Stimulated activated CD8-positive, alpha-beta memory T cell treated with anti-CD3 and anti-CD28 coated beads, Interleukin-12 subunit alpha, Interleukin-12 subunit beta, amount 100 ng/mL, for 4 hours (primary cell): Measurements from ENCODE around the gene PTPRB.

Experiments used
- DNase-seq: peaks from one replicate; pipeline ENCODE4 v3.0.0-alpha.2; 2020; ENCODE audit warnings: low read depth

PTPRB gene

GRCh38 chr12:70637303-70638085, at the start of gene PTPRB:
Gene PTPRB (minus strand): TSS chr12:70637429. CDS start chr12:70637395, 34 bp downstream.
- no peak for DNase-seq

GRCh38 chr12:70686907-70687306, 49.7 kb upstream of the PTPRB start:
- no peak for DNase-seq

GRCh38 chr12:70686299-70686698, 49.1 kb upstream of the PTPRB start:
- DNase-seq: no peak

GRCh38 chr12:70683976-70684375, 46.7 kb upstream of the PTPRB start:
- no peak for DNase-seq

GRCh38 chr12:70671698-70672097, 34.5 kb upstream of the PTPRB start:
- no peak for DNase-seq

- DNase-seq: no peak
These were observed 33.7 kb upstream of the PTPRB start for GRCh38 chr12:70670948-70671347.

GRCh38 chr12:70667253-70667652, 30.0 kb upstream of the PTPRB start:
- no peak for DNase-seq

- no peak for DNase-seq
These were observed 29.1 kb upstream of the PTPRB start for GRCh38 chr12:70666364-70666763.

- no peak for DNase-seq
These were observed 27.2 kb upstream of the PTPRB start for GRCh38 chr12:70664465-70664881.

GRCh38 chr12:70663838-70664237, 26.6 kb upstream of the PTPRB start:
- no peak for DNase-seq

GRCh38 chr12:70661466-70662161, 24.4 kb upstream of the PTPRB start:
- DNase-seq: no peak

- DNase-seq: no peak
These were observed 23.5 kb upstream of the PTPRB start for GRCh38 chr12:70660620-70661219.

GRCh38 chr12:70660002-70660604, 22.9 kb upstream of the PTPRB start:
- DNase-seq: no peak

- no peak for DNase-seq
These were observed 21.9 kb upstream of the PTPRB start for GRCh38 chr12:70659077-70659606.

GRCh38 chr12:70657616-70658286, 20.5 kb upstream of the PTPRB start:
- no peak for DNase-seq

- no peak for DNase-seq
These were observed 15.2 kb upstream of the PTPRB start for GRCh38 chr12:70652451-70652850.

- DNase-seq: no peak
These were observed 11.6 kb upstream of the PTPRB start for GRCh38 chr12:70648831-70649230.

- no peak for DNase-seq
These were observed 11.0 kb upstream of the PTPRB start for GRCh38 chr12:70648191-70648590.

- DNase-seq: no peak
These were observed 9.6 kb upstream of the PTPRB start for GRCh38 chr12:70646850-70647249.

GRCh38 chr12:70645494-70646317, 8.5 kb upstream of the PTPRB start:
- DNase-seq: no peak

- no peak for DNase-seq
These were observed 7.6 kb upstream of the PTPRB start for GRCh38 chr12:70644861-70645260.
